Immature natural killer cell (primary cell): Measurements from ENCODE around the gene RAD51B. TPM values are rescaled to one million over a fixed set of nuclear protein-coding genes. Genes with fewer than 3 reads are reported as not detected.

Source experiments
- DNase-seq, 3 donors: peaks; one replicate each; pipeline ENCODE4 v3.0.0; 2022; ENCODE audit warnings: mixed read lengths in 1 of 3
- H3K27ac Mint-ChIP-seq, 6 donors: one replicate each; pipeline ENCODE4 v1.8.0; 2020; ENCODE audit warnings: mixed read lengths in 6 of 6, mild to moderate bottlenecking in 5 of 6, inconsistent platforms in 4 of 6, moderate library complexity in 3 of 6
- H3K27me3 Mint-ChIP-seq, 3 donors: one replicate each; pipeline ENCODE4 v1.8.0; 2020 to 2021; ENCODE audit warnings: low read depth in 3 of 3, mild to moderate bottlenecking in 3 of 3, mixed read lengths in 3 of 3, moderate library complexity in 3 of 3, inconsistent platforms in 1 of 3
- H3K36me3 Mint-ChIP-seq, 3 donors: one replicate each; pipeline ENCODE4 v1.8.0; 2020; ENCODE audit warnings: mixed read lengths in 3 of 3, inconsistent platforms in 2 of 3, mild to moderate bottlenecking in 2 of 3
- H3K4me1 Mint-ChIP-seq, 2 donors: one replicate each; pipeline ENCODE4 v1.8.0; 2020; ENCODE audit warnings: inconsistent platforms in 2 of 2, mild to moderate bottlenecking in 2 of 2, mixed read lengths in 2 of 2, moderate library complexity in 1 of 2
- H3K4me3 Mint-ChIP-seq, 5 donors: one replicate each; pipeline ENCODE4 v1.8.0; 2020; ENCODE audit warnings: mild to moderate bottlenecking in 5 of 5, mixed read lengths in 5 of 5, inconsistent platforms in 3 of 5, moderate library complexity in 3 of 5
- H3K9me3 Mint-ChIP-seq, 6 donors: one replicate each; pipeline ENCODE4 v1.8.0; 2020; ENCODE audit warnings: mild to moderate bottlenecking in 6 of 6, mixed read lengths in 6 of 6, inconsistent platforms in 4 of 6, moderate library complexity in 3 of 6
- polyA plus RNA-seq, 3 donors: library from polyadenylated mRNA; unstranded; fragments of 300-500 nt; fragmentation: Illumina TruSeq; gene quantifications; one replicate each; pipeline ENCODE4 v1.2.3, GENCODE V29; 2021

RAD51B gene
- polyA plus RNA-seq, 3 donors from 2014 or later = 17.6 to 20.8 (median 17.7) TPM

DNA sequence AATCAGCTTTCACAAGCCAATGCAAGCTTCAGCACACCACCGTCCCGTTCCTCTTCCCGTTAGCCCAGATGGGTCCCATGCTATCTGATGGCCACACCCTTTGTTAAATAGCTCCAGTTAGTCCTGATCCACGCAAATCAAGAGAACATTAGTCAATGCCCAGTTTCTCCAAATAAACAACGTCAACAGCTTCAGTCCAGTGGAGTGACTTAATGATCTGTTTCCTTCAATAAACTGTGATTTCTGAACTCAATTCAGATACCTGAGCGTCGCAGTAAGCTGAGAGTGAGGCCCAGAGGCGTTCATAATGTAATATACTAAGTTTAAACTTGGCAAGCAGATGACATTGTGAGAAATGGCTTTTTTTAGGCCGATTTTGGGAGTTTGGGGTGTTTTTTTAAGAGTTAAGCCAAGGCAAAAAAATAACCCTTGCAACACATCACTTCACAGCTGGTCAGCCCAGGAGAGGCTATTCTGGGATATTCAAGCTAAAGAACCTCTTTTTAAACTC lies 861.0 kb downstream of the RAD51B start:
- Mint-ChIP-seq H3K4me1 (peaks cover 29 to 39% of the 10 kb centered on the region in 2 donors), H3K27ac (peak overlapping the region in 1 of 6 donors; percentile 41), H3K4me3 (no peak overlapping the region), H3K36me3 (no peaks in the 10 kb centered on the region), H3K9me3 (no peaks in the 10 kb centered on the region), H3K27me3 (peaks cover 0 to 3% (median 2%) of the 10 kb centered on the region in 3 donors)
- no peak for DNase-seq

DNA sequence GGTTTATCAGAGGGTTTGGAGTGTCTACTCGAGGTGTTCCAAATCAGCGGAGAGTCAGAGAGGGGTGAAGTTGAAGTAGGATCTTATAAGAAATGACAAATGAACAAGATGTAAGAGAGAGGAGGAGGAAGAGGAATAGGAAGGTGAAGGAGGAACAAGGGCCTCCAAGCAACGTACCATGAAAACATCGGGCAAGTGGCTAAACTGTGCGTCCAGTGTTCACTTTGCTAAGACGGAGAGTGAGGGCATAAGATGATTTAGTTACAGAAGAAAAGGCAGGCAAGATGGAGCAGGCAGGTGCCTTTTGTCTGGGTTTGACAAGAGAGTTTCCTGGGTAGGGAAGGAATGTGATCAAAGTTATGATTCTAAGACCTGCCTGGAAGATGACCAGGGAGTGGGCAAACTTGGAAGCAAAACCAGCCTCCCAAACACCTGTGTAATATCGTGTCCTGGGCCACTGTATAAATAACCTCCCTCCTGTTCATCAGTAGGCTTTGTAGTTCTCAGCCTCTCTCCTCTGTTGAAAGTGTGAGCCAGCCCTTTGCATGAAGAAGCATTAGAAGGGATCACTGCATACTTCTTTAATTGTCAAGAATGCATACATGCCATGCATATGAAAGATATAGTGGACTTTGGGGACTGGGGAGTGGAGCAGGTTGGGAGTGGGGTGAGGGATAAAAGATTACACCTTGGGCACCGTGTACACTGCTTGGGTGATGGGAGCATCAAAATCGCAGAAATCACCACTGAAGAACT lies 861.9 kb downstream of the RAD51B start:
- no peak for DNase-seq
- H3K36me3 Mint-ChIP-seq = no peaks in the 10 kb centered on the region
- H3K4me1 Mint-ChIP-seq = peaks cover 37 to 47% of the 10 kb centered on the region in 2 donors
- no peaks in the 10 kb centered on the region for H3K9me3 Mint-ChIP-seq
- peaks cover 0 to 5% (median 2%) of the 10 kb centered on the region in 3 donors for H3K27me3 Mint-ChIP-seq
- no peak overlapping the region for H3K4me3 Mint-ChIP-seq
- H3K27ac Mint-ChIP-seq = peak overlapping the region in 2 of 6 donors; percentile 41 to 73

DNA sequence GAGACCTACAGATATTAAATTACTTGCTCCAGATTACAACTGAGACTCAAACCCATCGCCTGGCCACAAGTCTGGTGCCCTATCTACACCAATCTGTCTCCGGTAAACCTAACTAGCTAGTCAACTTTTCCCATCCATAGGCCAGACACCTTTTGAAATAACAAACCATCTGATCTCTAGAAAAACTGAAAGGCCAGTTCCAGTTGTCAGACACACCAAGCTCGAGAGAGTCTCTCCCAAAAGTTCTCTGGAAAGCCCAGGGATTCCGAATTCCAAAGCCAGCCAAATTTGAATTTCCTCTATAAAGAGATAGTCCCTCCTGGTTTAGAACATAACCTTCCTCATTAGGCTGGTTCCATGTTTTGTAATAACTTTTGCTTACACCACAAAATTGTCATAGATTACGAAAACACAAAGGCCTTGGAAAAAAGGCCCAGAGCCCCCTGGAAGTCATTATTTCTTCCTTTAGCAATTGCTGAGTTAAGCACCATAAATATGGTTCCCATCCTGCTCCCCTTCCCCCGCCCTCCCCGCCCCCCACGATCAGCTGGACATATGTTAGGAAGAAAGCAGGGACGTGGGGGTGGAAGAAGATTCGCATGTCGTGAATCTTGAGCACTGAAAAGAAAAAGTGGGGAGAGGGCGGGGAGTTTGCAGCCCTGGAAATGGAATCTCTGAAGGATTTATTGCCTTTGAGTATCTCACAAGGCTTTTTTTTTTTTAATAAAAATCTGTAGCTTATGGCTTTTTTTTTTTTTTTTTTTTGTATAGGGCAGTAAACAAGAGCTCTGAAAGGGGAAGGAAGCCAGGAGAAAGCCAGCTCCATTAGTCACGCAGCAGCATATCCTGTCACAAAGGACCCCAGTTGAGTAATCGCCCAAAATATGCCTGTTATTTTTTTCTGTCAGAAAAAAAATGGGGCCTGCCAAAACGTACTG lies 862.9 kb downstream of the RAD51B start:
- no peak for DNase-seq
- Mint-ChIP-seq H3K4me3 (peak overlapping the region in 1 of 5 donors; percentile 27), H3K36me3 (no peaks in the 10 kb centered on the region), H3K27ac (peak overlapping the region in 4 of 6 donors; percentile 19 to 55 (median 43)), H3K9me3 (no peaks in the 10 kb centered on the region), H3K4me1 (peaks cover 40 to 53% of the 10 kb centered on the region in 2 donors), H3K27me3 (peaks cover 0 to 5% (median 2%) of the 10 kb centered on the region in 3 donors)

DNA sequence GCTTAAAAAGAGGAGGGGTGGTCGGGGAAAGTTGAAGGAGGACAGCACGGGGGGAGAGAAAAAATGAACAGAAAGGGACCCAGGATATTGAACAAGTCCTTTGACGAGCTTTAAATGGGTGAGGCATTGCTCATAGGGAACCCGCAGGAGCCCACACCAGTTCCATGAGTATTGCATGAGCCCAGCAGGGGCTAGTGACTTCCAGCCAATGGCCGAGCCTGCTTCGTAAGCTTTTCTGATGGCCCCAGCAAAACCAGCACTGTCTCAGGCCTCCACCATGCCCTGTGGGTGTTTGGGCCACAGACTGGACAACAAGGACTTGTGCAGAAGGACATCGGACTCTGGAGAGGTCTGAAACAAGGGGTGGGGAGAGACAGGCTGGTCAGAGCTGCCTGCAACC lies 863.7 kb downstream of the RAD51B start:
- Mint-ChIP-seq H3K27ac (peak overlapping the region in 3 of 6 donors; percentile 4 to 55 (median 40)), H3K9me3 (no peaks in the 10 kb centered on the region), H3K36me3 (no peaks in the 10 kb centered on the region), H3K4me1 (peaks cover 40 to 53% of the 10 kb centered on the region in 2 donors), H3K27me3 (peaks cover 0 to 5% (median 2%) of the 10 kb centered on the region in 3 donors), H3K4me3 (no peak overlapping the region)
- no peak for DNase-seq

DNA sequence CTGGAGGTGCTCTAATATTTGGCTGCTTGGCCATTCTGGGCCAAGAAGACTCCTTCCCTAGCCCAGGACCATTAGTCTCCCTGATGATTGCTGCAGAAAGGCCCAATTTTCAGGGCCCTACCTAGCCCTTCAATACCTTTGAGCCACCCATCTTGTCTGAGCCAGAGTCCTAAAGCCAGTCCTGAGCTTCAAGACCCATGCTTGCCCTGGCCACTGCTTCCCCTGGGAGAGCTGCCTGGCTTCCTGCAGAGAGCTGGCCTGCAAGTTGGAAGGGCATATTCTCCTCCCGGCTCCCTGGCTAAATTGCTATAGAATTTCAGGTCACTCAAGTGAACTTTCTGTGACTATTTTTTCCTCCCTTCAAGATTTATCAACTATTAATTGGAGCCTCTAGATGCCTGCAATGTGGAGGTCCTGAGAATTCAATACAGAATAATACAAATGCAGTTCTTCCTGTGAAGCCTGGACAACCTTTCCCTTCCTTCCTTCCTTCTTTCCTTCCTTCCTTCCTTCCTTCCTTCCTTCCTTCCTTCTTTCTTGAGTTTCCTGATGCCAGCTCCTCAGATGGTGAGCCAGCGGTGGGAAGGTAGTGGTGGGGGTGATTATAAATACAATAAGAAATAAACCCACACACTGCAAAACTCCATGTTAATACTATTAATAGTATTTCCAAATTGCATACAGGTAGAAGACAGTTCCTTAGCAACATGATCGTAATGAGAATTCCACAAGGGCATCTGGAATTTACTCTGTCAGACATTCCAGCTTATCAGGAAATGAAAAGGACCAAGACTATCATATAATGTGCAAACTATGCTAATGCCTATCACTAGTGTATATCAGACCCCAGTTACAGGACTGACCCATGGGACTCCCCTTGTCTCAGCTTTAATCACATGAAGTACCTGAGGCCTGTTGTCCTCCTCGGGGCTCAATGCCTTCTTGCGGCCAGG lies 865.2 kb downstream of the RAD51B start:
- H3K4me1 Mint-ChIP-seq = peaks cover 40 to 53% of the 10 kb centered on the region in 2 donors
- no peaks in the 10 kb centered on the region for H3K9me3 Mint-ChIP-seq
- peaks cover 0 to 5% (median 2%) of the 10 kb centered on the region in 3 donors for H3K27me3 Mint-ChIP-seq
- H3K4me3 Mint-ChIP-seq = peak overlapping the region; percentile 49 to 60 (median 58)
- DNase-seq = no peak
- H3K27ac Mint-ChIP-seq = peak overlapping the region; percentile 87 to 94 (median 94)
- H3K36me3 Mint-ChIP-seq = no peaks in the 10 kb centered on the region

DNA sequence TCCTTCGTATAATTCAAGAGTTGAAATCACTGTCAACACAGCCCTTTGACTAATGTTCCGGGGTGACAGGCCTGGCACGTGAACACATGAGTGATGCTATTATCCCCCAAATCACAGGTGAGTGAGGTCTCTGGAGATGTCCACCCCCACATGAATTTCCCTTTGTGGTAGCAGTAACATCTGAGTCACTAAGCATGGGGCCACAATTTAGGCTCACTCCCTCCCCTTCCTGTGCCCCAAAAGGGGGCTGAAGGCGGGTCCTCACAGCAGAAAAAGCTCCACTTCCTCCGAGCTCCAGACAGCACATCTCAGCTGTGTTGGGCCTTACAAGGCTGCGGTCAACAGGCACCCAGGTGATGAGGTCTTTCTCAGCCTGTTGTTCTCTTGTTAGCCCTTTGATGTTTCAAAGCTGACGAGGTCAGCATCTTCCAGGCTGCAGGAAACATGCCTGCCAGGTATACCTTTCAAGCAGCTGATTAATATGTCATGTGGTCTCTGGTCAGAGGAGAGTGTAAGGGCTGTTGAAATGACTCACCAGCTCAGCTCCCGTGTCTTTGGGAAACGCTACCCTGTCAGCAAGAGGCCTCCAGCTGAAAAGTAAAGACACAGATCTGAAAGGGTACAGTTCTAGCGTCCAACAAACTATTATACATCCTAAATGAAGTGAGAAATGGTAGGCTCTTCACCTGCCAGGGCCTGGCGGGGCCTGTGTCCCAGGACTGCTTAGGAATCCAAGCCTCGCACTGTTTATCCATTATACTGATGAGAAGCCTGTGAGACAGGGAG lies 866.0 kb downstream of the RAD51B start:
- DNase-seq = peak; percentile 73 to 76 (median 75)
- Mint-ChIP-seq H3K27me3 (peaks cover 0 to 5% (median 2%) of the 10 kb centered on the region in 3 donors), H3K9me3 (no peaks in the 10 kb centered on the region), H3K4me3 (peak overlapping the region; percentile 49 to 60 (median 53)), H3K36me3 (no peaks in the 10 kb centered on the region), H3K4me1 (peaks cover 40 to 53% of the 10 kb centered on the region in 2 donors), H3K27ac (peak overlapping the region; percentile 87 to 94 (median 94))

DNA sequence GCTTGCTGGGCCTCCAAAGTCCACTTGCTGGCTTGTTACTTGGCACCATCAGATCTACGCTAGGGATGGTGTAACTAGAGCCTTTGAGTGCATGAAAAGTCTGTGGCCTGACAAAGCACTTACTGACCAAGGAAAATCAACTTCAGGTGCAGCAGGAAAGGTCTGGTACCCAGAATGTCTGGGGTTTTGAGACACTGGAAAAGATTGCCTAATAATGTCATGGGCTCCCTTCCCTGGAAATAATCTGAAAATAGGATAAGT lies 866.6 kb downstream of the RAD51B start:
- H3K27me3 Mint-ChIP-seq = peaks cover 0 to 5% (median 2%) of the 10 kb centered on the region in 3 donors
- peaks cover 40 to 50% of the 10 kb centered on the region in 2 donors for H3K4me1 Mint-ChIP-seq
- H3K27ac Mint-ChIP-seq = peak overlapping the region; percentile 87 to 94 (median 94)
- no peaks in the 10 kb centered on the region for H3K36me3 Mint-ChIP-seq
- H3K4me3 Mint-ChIP-seq = peak overlapping the region in 2 of 5 donors; percentile 58 to 60
- DNase-seq = no peak
- no peaks in the 10 kb centered on the region for H3K9me3 Mint-ChIP-seq

DNA sequence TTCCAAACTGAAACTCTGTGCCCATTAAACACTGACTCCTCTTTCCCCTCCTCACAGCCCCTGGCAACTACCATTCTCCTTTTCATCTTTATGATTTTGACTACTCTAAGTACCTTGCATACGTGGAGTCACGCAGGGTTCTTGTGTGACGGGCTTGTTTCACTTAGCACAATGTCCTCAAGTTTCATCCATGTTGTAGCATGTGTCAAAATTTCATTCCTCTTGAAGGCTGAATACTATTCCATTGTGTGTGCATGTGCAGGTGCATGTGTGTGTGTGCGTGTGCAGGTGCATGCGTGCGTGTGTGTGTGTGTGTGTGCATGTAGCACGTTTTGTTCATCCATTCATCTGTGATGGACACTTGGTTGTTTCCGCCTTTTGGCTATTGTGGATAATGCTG lies 867.1 kb downstream of the RAD51B start:
- H3K36me3 Mint-ChIP-seq = no peaks in the 10 kb centered on the region
- DNase-seq = no peak
- H3K9me3 Mint-ChIP-seq = no peaks in the 10 kb centered on the region
- H3K27ac Mint-ChIP-seq = peak overlapping the region; percentile 36 to 94 (median 78)
- peak overlapping the region in 1 of 5 donors; percentile 18 for H3K4me3 Mint-ChIP-seq
- H3K4me1 Mint-ChIP-seq = peaks cover 40 to 46% of the 10 kb centered on the region in 2 donors
- peaks cover 0 to 4% (median 2%) of the 10 kb centered on the region in 3 donors for H3K27me3 Mint-ChIP-seq

DNA sequence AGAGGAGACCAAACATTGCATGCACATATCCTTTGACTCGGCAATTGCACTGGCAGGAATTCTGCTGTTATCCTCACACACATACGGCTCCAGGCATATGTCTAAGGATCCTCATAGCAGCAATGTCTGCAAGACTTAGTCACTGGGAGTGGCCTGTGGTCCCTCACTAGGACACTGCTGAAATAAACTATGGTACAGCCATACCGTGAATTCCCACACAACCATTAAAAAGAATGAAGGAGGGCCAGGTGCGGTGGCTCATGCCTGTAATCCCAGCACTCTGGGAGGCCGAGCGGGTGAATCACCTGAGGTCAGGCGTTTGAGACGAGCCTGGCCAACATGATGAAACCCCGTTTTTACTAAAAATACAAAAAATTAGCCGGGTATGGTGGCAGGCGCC lies 868.2 kb downstream of the RAD51B start:
- H3K9me3 Mint-ChIP-seq = no peaks in the 10 kb centered on the region
- peaks cover 37 to 43% of the 10 kb centered on the region in 2 donors for H3K4me1 Mint-ChIP-seq
- H3K27ac Mint-ChIP-seq = peak overlapping the region in 3 of 6 donors; percentile 20 to 68 (median 45)
- peaks cover 2 to 4% (median 4%) of the 10 kb centered on the region in 3 donors for H3K27me3 Mint-ChIP-seq
- no peak overlapping the region for H3K4me3 Mint-ChIP-seq
- DNase-seq = no peak
- no peaks in the 10 kb centered on the region for H3K36me3 Mint-ChIP-seq

DNA sequence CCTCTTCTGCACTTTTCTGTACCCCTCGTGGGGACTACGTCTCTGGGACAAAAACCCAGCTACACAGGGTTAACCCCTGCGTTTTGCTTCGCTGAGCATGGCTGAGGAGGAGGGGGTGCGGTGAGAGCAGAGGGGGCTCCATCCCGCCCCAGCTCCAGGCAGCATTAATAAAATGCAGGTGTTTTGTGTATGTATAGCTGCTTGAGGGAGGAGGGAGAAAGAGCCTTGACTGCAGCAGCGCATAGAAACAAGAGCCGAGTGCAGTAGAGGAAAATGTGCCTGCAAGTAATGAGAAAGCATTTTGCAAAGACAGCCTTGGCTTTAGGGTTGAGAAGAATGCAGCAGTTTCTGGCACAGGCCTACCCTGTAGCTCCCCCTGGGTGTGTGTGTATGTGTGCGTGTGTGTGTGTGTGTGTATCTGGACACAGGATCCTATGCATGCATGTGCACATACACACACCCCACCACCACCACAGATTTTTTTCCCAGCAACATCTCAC lies 869.3 kb downstream of the RAD51B start:
- no peaks in the 10 kb centered on the region for H3K36me3 Mint-ChIP-seq
- peak overlapping the region in 2 of 6 donors; percentile 30 to 53 for H3K27ac Mint-ChIP-seq
- peaks cover 2 to 4% (median 4%) of the 10 kb centered on the region in 3 donors for H3K27me3 Mint-ChIP-seq
- no peak overlapping the region for H3K4me3 Mint-ChIP-seq
- H3K4me1 Mint-ChIP-seq = peaks cover 36 to 47% of the 10 kb centered on the region in 2 donors
- no peak for DNase-seq
- H3K9me3 Mint-ChIP-seq = peaks cover 0 to 1% (median 0%) of the 10 kb centered on the region in 6 donors

DNA sequence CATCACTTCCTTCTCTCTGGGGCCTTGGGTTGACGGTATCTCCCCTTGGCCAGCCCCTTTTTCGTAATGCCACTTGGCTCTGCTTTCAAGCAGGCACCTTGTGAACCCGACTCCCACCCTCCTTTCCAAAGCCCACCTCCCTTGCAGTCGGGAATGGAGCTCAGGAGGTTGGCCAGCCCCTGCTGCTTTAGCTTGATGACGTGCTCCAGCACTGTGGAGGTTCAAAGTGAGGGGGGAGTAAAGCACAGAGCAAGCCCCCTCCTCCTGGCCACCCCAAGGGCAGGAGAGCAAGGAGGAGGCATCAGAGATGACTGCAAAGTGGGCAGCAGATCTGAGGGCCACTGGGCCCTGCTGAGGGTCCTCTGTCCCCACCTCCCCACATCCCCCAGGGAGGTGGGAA lies 869.9 kb downstream of the RAD51B start:
- H3K9me3 Mint-ChIP-seq = peaks cover 0 to 1% (median 0%) of the 10 kb centered on the region in 6 donors
- DNase-seq = no peak
- no peak overlapping the region for H3K4me3 Mint-ChIP-seq
- H3K36me3 Mint-ChIP-seq = no peaks in the 10 kb centered on the region
- H3K27me3 Mint-ChIP-seq = peaks cover 2 to 4% (median 4%) of the 10 kb centered on the region in 3 donors
- H3K27ac Mint-ChIP-seq = no peak overlapping the region
- H3K4me1 Mint-ChIP-seq = peaks cover 32 to 47% of the 10 kb centered on the region in 2 donors
